Cardiac muscle cell (in vitro differentiated cells and primary cell): ENCODE measurements around the gene CRIP1. TPM values are rescaled to one million over a fixed set of nuclear protein-coding genes. Genes with fewer than 3 reads are reported as not detected.

ENCODE experiments used
- DNase-seq, 2 donors: peaks; one replicate each; pipeline versions ENCODE4 v3.0.0 to v3.0.0-alpha.2; 2010 to 2017; ENCODE audit warnings: low read depth in 1 of 2, low spot score in 1 of 2
- H3K27ac ChIP-seq: fragments of 200-600 bp; sonication (generic); 2 replicates; pipeline ENCODE4 v1.5.1; 2016
- H3K27me3 ChIP-seq: fragments of 200-600 bp; sonication (generic); 2 replicates; pipeline ENCODE4 v1.6.0; 2016; ENCODE audit warnings: control low read depth
- H3K36me3 ChIP-seq: fragments of 200-600 bp; sonication (generic); 2 replicates; pipeline ENCODE4 v1.5.1; 2016; ENCODE audit warnings: control low read depth
- H3K4me1 ChIP-seq: fragments of 200-600 bp; sonication (generic); 2 replicates; pipeline ENCODE4 v1.8.1; 2017; ENCODE audit warnings: low read depth, mild to moderate bottlenecking, mixed run types
- H3K4me3 ChIP-seq: fragments of 200-600 bp; sonication (generic); 2 replicates; pipeline ENCODE4 v1.5.1; 2016; ENCODE audit warnings: mild to moderate bottlenecking
- H3K9me3 ChIP-seq: fragments of 200-600 bp; sonication (generic); 2 replicates; pipeline ENCODE4 v1.5.1; 2017; ENCODE audit warnings: low read depth, mild to moderate bottlenecking, control low read depth
- polyA plus RNA-seq: library from polyadenylated mRNA; unstranded; fragments of >200 nt; fragmentation: Nextera tagmentation; extraction: Ambion mirVana; gene quantifications from 2 replicates; pipeline ENCODE4 v1.2.1, GENCODE V29; 2016
- total RNA-seq: library from RNA; depleted of rRNA; stranded (reverse); fragments of >200 nt; gene quantifications from 2 replicates; pipeline ENCODE4 v1.2.3, GENCODE V29; 2016
- TF ChIP-seq, protein P1 (sequence below): IDR thresholded peaks from 2 replicates; pipeline ENCODE4 v1.5.1; 2012; ENCODE audit warnings: low read depth, mild to moderate bottlenecking, low read length

Gene CRIP1
- total and polyA plus RNA-seq, 2 experiments from 2014 or later, result 51.1 to 196 TPM

DNA sequence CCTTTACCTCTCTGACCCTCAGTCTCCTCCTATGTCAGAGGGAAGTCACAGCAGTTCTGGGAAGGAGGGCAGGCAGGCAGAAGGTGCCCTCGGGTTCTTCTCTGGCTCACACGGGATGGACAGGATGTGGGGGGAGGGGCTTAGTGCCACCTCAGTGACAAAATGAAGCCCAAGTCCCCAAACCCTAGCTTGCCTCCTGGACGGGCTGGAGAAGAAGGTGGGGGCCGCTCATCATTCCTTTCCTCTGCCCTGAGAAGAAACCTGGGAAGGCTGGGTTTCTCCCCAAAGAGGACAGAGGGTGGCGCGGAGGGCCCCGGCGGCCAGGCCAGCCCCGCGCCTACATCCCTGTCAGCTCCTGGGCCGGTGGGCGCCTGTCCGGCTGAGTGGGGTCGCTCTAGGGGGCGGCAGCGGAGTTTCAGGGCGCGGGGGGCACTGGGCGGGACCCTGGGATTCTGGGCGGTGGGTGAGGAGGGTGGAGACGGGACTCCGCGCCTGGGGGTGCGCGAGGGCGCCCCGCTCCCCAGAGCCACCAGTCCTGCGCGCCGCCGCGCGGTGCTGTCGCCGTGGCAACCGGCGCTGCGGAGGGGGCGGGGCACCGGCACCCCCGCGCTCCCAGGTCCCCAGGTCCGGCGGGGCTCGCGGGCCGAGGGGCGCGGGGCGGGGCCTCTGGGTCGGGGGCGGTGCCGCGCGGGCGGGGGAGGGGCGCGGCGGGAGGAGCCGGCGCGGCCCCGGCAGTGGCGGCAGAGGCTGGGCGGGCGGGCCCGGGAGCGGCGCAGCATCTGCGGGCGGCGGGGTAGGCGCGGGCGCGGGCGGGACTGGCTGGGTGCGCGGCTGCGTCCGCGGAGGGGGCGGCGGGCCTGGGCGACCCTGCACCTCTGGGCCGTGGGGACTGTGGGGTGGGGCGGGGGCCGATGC, 39.4 kb downstream of the CRIP1 start, which contains the start of gene TMEM121:
Gene TMEM121, plus strand, starts transcription at position 723 of the 915 bp plus-strand sequence. CDS start 2,252 bp downstream, outside the sequence.
- no peaks in the 10 kb centered on the region for H3K4me1 ChIP-seq
- TF ChIP-seq, protein P1, sequence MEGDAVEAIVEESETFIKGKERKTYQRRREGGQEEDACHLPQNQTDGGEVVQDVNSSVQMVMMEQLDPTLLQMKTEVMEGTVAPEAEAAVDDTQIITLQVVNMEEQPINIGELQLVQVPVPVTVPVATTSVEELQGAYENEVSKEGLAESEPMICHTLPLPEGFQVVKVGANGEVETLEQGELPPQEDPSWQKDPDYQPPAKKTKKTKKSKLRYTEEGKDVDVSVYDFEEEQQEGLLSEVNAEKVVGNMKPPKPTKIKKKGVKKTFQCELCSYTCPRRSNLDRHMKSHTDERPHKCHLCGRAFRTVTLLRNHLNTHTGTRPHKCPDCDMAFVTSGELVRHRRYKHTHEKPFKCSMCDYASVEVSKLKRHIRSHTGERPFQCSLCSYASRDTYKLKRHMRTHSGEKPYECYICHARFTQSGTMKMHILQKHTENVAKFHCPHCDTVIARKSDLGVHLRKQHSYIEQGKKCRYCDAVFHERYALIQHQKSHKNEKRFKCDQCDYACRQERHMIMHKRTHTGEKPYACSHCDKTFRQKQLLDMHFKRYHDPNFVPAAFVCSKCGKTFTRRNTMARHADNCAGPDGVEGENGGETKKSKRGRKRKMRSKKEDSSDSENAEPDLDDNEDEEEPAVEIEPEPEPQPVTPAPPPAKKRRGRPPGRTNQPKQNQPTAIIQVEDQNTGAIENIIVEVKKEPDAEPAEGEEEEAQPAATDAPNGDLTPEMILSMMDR, result no peak
- H3K27ac ChIP-seq, result no peak within 1 kb of the TSS
- H3K27me3 ChIP-seq, result no peaks in the 10 kb centered on the region
- no peaks in the 10 kb centered on the region for H3K9me3 ChIP-seq
- peak in 1 of 2 donors; percentile 48 for DNase-seq
- H3K36me3 ChIP-seq, result no peaks in the 10 kb centered on the region
- H3K4me3 ChIP-seq, result peak within 1 kb of the TSS; percentile 34

DNA sequence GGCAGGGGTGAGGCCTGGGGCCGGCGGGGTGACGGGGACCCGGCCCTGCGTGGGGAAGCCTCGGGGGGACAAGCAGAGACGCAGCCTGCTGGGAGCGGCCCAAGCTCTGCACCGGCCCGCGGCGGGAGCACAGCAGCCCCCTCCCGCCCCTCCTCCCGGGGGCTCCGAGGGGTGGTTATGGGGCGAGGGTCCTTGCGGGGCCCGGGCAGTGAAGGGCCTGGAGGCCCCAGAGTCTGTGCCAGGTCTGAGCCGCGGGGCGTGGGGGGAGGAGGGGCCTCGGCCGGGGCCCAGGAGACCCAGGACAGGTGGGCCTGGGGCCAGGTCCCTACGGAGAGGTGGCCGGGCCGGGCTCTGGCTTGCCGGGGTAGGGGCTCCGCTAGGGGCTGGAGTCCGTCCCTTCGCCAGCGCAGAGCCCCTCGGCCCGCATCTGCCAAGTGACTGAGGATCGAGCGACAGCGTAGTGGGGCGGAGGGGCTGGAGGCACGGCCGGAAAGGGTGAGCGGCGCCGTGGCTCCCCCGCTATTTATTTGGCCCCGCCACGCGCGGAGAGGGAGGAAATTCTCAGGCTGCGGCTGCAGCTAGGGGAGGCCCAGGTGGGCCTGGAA, 40.2 kb downstream of the CRIP1 start:
- TF ChIP-seq, protein P1, result no peak
- Histone ChIP-seq H3K9me3 (no peaks in the 10 kb centered on the region), H3K36me3 (no peaks in the 10 kb centered on the region), H3K4me3 (peak overlapping the region; percentile 34), H3K4me1 (no peaks in the 10 kb centered on the region), H3K27ac (no peak overlapping the region), H3K27me3 (no peaks in the 10 kb centered on the region)
- DNase-seq, result no peak

DNA sequence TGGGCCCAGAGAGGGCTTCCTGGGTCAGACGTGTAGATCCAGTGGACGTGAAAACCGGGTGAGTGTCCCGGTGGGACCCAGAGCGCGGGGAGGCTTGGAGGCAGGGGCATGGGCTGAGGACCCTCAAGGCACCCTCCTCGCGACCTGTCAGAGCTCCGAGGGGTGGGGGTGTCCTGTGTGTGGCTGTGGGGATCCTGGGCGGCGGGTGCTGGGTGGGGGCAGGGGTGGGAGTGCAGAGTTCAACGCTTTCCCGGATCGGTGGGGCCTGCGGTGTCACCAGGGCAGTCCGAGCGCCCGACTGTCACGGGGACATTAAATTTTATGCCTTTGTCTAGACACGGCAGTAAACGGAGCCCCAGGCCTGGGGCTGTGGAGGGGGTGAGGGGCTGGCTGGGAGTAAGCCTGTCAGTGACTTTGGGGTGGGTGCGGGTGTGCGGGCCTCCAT, 40.7 kb downstream of the CRIP1 start:
- Histone ChIP-seq H3K9me3 (no peaks in the 10 kb centered on the region), H3K27me3 (no peaks in the 10 kb centered on the region), H3K4me1 (no peaks in the 10 kb centered on the region), H3K36me3 (no peaks in the 10 kb centered on the region), H3K27ac (no peak overlapping the region), H3K4me3 (no peak overlapping the region)
- DNase-seq, result no peak
- TF ChIP-seq, protein P1, result no peak

DNA sequence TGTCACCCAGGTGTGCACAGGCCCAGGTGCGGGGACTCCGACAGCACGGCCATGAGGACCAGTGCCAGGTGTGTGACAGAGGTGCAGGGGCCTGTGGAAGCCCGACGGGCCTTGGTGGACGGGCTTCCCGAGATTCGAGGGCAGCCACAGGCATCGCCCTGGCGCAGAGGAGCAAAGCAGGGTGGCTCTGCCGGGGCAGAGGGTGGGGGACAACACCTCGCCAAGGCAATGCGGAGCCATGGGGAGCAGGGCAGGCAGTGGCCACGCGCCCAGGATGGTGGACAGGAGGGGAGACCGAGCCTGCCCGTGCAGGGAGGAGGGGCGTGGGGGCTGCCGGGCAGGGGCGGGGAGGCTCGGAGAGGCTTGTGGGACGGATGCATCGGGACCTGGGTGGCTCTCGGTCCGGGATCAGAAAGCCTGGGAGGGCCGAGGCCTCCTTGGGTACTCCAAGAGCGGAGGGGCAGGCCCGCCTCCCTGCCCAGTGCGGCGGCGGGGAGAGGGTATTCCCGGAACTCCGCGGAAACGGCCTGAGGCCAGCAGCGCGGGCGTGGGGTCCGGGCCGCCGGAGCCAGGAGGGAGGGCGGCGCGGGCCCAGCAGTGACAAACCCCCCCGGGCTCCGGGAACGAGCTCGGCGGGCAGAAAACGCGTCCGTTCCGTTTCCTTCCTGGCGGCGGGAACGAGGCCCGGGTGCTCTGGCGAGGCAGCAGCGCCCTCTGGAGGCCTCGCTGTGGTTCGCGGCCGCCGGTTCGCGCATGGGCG, 41.3 kb downstream of the CRIP1 start:
- Histone ChIP-seq H3K9me3 (no peaks in the 10 kb centered on the region), H3K27ac (no peak overlapping the region), H3K4me1 (no peaks in the 10 kb centered on the region), H3K36me3 (no peaks in the 10 kb centered on the region), H3K4me3 (no peak overlapping the region), H3K27me3 (no peaks in the 10 kb centered on the region)
- TF ChIP-seq, protein P1, result peak; percentile 75
- peak; percentile 49 to 79 for DNase-seq

DNA sequence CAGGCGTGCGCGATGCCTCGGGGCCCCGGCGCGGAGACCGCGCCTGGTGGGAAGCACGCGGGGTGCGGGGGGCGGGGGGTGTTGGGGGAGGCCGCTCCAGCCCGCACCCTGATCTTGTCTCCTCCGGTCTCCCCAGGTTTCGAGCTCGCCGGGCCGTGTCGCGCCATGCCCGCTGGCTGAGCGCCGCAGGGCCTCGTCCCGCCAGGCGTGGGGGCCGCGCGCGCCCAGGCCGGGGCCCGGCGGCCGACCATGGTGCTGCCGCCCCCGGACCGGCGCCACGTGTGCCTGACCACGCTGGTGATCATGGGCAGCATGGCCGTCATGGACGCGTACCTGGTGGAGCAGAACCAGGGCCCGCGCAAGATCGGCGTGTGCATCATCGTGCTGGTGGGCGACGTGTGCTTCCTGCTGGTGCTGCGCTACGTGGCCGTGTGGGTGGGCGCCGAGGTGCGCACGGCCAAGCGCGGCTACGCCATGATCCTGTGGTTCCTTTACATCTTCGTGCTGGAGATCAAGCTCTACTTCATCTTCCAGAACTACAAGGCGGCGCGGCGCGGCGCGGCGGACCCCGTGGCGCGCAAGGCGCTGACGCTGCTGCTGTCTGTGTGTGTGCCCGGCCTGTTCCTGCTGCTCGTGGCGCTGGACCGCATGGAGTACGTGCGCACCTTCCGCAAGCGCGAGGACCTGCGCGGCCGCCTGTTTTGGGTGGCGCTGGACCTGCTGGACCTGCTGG, 42.1 kb downstream of the CRIP1 start:
- TF ChIP-seq, protein P1, result no peak
- H3K27me3 ChIP-seq, result no peaks in the 10 kb centered on the region
- no peaks in the 10 kb centered on the region for H3K36me3 ChIP-seq
- H3K4me1 ChIP-seq, result no peaks in the 10 kb centered on the region
- no peak overlapping the region for H3K27ac ChIP-seq
- DNase-seq, result peak in 1 of 2 donors; percentile 15
- no peaks in the 10 kb centered on the region for H3K9me3 ChIP-seq
- H3K4me3 ChIP-seq, result no peak overlapping the region
